HepG2 (cell line): ENCODE results near the gene ALS2CL. TPM values are rescaled to one million over a fixed set of nuclear protein-coding genes. Genes with fewer than 3 reads are reported as not detected.

Source experiments
- ATAC-seq: fragments of 200-7000 bp; cut with Tn5 transposase; 3 replicates; pipeline ENCODE4 v1.9.1; 2020; ENCODE audit warnings: mild to moderate bottlenecking, moderate library complexity
- BruUV-seq: library from RNA; stranded (reverse); fragments of 400-500 nt; replicated peaks from 2 replicates; lab custom pipeline; 2021; lab: Mats Ljungman, UMichigan
- CTCF ChIA-PET: fragments of 300-600 bp; formaldehyde crosslinking; extraction: SDS; loops from one replicate; lab custom pipeline; 2021; ENCODE audit warnings: low total read pairs, inconsistent platforms, low intra/inter-chr PET ratio; lab: Yijun Ruan, JAX
- POLR2A ChIA-PET: fragments of 350-600 bp; sonication (Branson Sonifier 250); formaldehyde crosslinking; loops from one replicate; lab custom pipeline; 2020; ENCODE audit warnings: antibody characterized with exemption, inconsistent platforms; lab: Yijun Ruan, JAX
- DNase-seq: peaks from one replicate; pipeline ENCODE4 v3.0.0-alpha.2; 2015; ENCODE audit warnings: low spot score
- FAIRE-seq: peaks from 3 replicates; lab custom pipeline; 2011; peaks lifted over from hg19 to GRCh38; lab: Jason Lieb, UNC
- H2AFZ ChIP-seq: one replicate; pipeline ENCODE4 v1.6.1; 2011; ENCODE audit warnings: low read length, inconsistent platforms
- H3K27ac ChIP-seq: fragments of 300-600 bp; 3 replicates; pipeline ENCODE4 v1.8.0; 2011; ENCODE audit warnings: mixed run types, mild to moderate bottlenecking, mixed read lengths, low read length, inconsistent platforms; ENCODE audit not compliant: insufficient read depth; ENCODE audit errors: extremely low read length
- H3K27me3 ChIP-seq, 2 experiments: fragments of 200-600 bp in 1 of 2; 2 replicates in 1 of 2; 3 replicates in 1 of 2; pipeline versions ENCODE4 v1.6.0 to v1.8.0; 2011; ENCODE audit warnings: low read length in 2 of 2, mild to moderate bottlenecking in 2 of 2, moderate library complexity in 2 of 2, inconsistent platforms in 1 of 2; ENCODE audit not compliant: insufficient read depth in 2 of 2, control insufficient read depth in 1 of 2
- H3K36me3 ChIP-seq, 2 experiments: fragments of 200-600 bp in 1 of 2; replicated peaks in 1 of 2; 2 replicates in 1 of 2; 3 replicates in 1 of 2; pipeline versions ENCODE4 v1.5.1 to v1.8.0; 2011; ENCODE audit warnings: low read length in 2 of 2, inconsistent platforms in 1 of 2; ENCODE audit not compliant: insufficient read depth in 2 of 2, control insufficient read depth in 1 of 2
- H3K4me1 ChIP-seq: 2 replicates; pipeline ENCODE4 v1.5.1; 2012; ENCODE audit warnings: low read length, inconsistent platforms; ENCODE audit not compliant: insufficient read depth
- H3K4me2 ChIP-seq: 2 replicates; pipeline ENCODE4 v1.6.0; 2011; ENCODE audit warnings: low read depth, low read length, inconsistent platforms
- H3K4me3 ChIP-seq, 3 experiments: fragments of 200-600 bp in 1 of 3; sonication (generic), shearing (Covaris generic) in 1 of 3; replicated peaks in 1 of 3; 2 replicates each; pipeline ENCODE4 v1.5.1; 2011 to 2016; ENCODE audit warnings: low read length in 3 of 3, inconsistent platforms in 2 of 3, low read depth in 2 of 3, mild to moderate bottlenecking in 2 of 3, control low read depth in 1 of 3, mixed read lengths in 1 of 3; ENCODE audit not compliant: insufficient read depth in 1 of 3
- H3K79me2 ChIP-seq: one replicate; pipeline ENCODE4 v1.6.1; 2011; ENCODE audit warnings: low read length, inconsistent platforms; ENCODE audit not compliant: insufficient read depth
- H3K9ac ChIP-seq: 2 replicates; pipeline ENCODE4 v1.6.0; 2011; ENCODE audit warnings: mild to moderate bottlenecking, low read depth, low read length, inconsistent platforms; ENCODE audit not compliant: insufficient read depth
- H3K9me3 ChIP-seq: 2 replicates; pipeline ENCODE4 v1.5.1; 2012; ENCODE audit warnings: mild to moderate bottlenecking, low read length
- H4K20me1 ChIP-seq: 2 replicates; pipeline ENCODE4 v1.6.0; 2011; ENCODE audit warnings: inconsistent platforms, mild to moderate bottlenecking, low read length, moderate library complexity; ENCODE audit not compliant: insufficient read depth
- GABPA ChIP-seq, 2 experiments: IDR thresholded peaks; 2 replicates each; pipeline ENCODE4 v1.6.1; 2011 to 2016; ENCODE audit warnings: low read depth in 2 of 2, low read length in 1 of 2, missing biosample characterization in 1 of 2, missing genetic modification characterization in 1 of 2
- NCOA5 ChIP-seq: sonication (generic); formaldehyde crosslinking; IDR thresholded peaks from 2 replicates; pipeline ENCODE4 v1.4.0; 2020; ENCODE audit warnings: missing genetic modification reagents
- NFYB ChIP-seq: sonication (generic); formaldehyde crosslinking; IDR thresholded peaks from 2 replicates; pipeline ENCODE4 v1.4.0; 2020; ENCODE audit warnings: missing genetic modification reagents
- PHB2 ChIP-seq: fragments of 450-650 bp; IDR thresholded peaks from 2 replicates; pipeline ENCODE4 v1.6.1; 2018; ENCODE audit not compliant: partially characterized antibody
- RNF219 ChIP-seq: sonication (generic); formaldehyde crosslinking; IDR thresholded peaks from 2 replicates; pipeline ENCODE4 v1.5.0; 2020; ENCODE audit warnings: mild to moderate bottlenecking, missing genetic modification reagents
- SMYD3 ChIP-seq: sonication (generic); formaldehyde crosslinking; IDR thresholded peaks from 2 replicates; pipeline ENCODE4 v1.8.1; 2023; ENCODE audit warnings: mild to moderate bottlenecking, missing genetic modification reagents
- SNAPC4 ChIP-seq: sonication (generic); formaldehyde crosslinking; IDR thresholded peaks from 2 replicates; pipeline ENCODE4 v1.4.0; 2020; ENCODE audit warnings: mild to moderate bottlenecking, missing genetic modification reagents
- SSRP1 ChIP-seq: IDR thresholded peaks from 2 replicates; pipeline ENCODE4 v1.6.1; 2016; ENCODE audit warnings: control low read depth
- TOPORS ChIP-seq: sonication (generic); formaldehyde crosslinking; IDR thresholded peaks from 2 replicates; pipeline ENCODE4 v1.8.0; 2023; ENCODE audit warnings: mild to moderate bottlenecking, missing genetic modification reagents
- ZKSCAN8 ChIP-seq: IDR thresholded peaks from 2 replicates; pipeline ENCODE4 v1.6.1; 2016; ENCODE audit warnings: borderline replicate concordance, missing genetic modification reagents, missing compliant biosample characterization
- ZNF18 ChIP-seq: sonication (generic); formaldehyde crosslinking; IDR thresholded peaks from 2 replicates; pipeline ENCODE4 v1.8.0; 2022; ENCODE audit warnings: mild to moderate bottlenecking, missing genetic modification reagents; ENCODE audit not compliant: insufficient replicate concordance
- ZNF549 ChIP-seq: sonication (generic); formaldehyde crosslinking; IDR thresholded peaks from 2 replicates; pipeline ENCODE4 v1.5.0; 2020; ENCODE audit warnings: missing genetic modification reagents
- ZNF720 ChIP-seq: sonication (generic); formaldehyde crosslinking; IDR thresholded peaks from 2 replicates; pipeline ENCODE4 v1.4.0; 2020; ENCODE audit warnings: missing genetic modification reagents
- WGBS: methylation state at CpG from one replicate; pipeline ENCODE4 v1.1.6; 2017; ENCODE audit warnings: low lambda C conversion rate; 5-methylcytosine and 5-hydroxymethylcytosine counted together
- in situ Hi-C: cut with HindIII; loops from 2 replicates; pipeline ENCODE4 v1.10.0; 2017; ENCODE audit warnings: low pct_unique_long_range_greater_than_20kb; ENCODE audit not compliant: extremely low pct_ligation_motif_present
- intact Hi-C: fragments of 100-400 bp; cut with micrococcal nuclease; formaldehyde crosslinking; loops from one replicate; pipeline ENCODE4 v1.10.0; 2022; ENCODE audit not compliant: unreplicated experiment
- polyA plus RNA-seq, 8 experiments: library from polyadenylated mRNA; depleted of rRNA in 3 of 8; stranded (reverse) in 7 of 8; unstranded in 1 of 8; fragments of >200 nt; fragmentation: Illumina TruSeq in 4 of 8; extraction: Trizol in 4 of 8; gene quantifications; 2 replicates each; pipeline versions ENCODE4 v1.2.1 to v1.2.3, GENCODE V29; 2011 to 2016; ENCODE audit warnings: low read depth in 4 of 8, missing spikeins in 1 of 8, mixed read lengths in 1 of 8; ENCODE audit not compliant: insufficient read depth in 1 of 8
- total RNA-seq, 5 experiments: library from RNA; depleted of rRNA; stranded (reverse); fragments of >200 nt; fragmentation: Illumina TruSeq; extraction: Trizol; gene quantifications; 2 replicates each; pipeline ENCODE4 v1.2.3, GENCODE V29; 2016; ENCODE audit warnings: low read depth in 1 of 5

ALS2CL gene
- total and polyA plus RNA-seq, 2 of the 13 experiments (the other 11 are each of a cell fraction or from before 2014, with no cell fraction given): not detected

- Histone ChIP-seq H3K9ac (no peak overlapping the region), H3K9me3 (no peaks in the 10 kb centered on the region), H3K79me2 (no peaks in the 10 kb centered on the region), H3K27ac (no peak overlapping the region), H3K4me2 (0 out of 2 replicates have a peak overlapping the region, but pooled peaks have one; percentile 19), H3K36me3 (no peaks in the 10 kb centered on the region), H3K27me3 (peaks cover 1 to 15% of the 10 kb centered on the region in 2 experiments; a peak in 3 of 5 replicates), H2AFZ (no peak overlapping the region), H3K4me1 (peaks cover 11% of the 10 kb centered on the region), H4K20me1 (no peaks in the 10 kb centered on the region), H3K4me3 (no peak overlapping the region)
- ATAC-seq: no peak
- 25% methylated on average over 6 of the region's 7 CpGs for WGBS
- no peak for FAIRE-seq
- no TSS peak for BruUV-seq
- intact Hi-C loops: no loop called here
- no peak for DNase-seq
- in situ Hi-C loops: loop anchor here (5.0 kb wide), 1 partner anchor 196 kb away; no protein-coding TSS in a partner anchor
- POLR2A ChIA-PET: no interaction called here
- CTCF ChIA-PET: no interaction called here
- TF ChIP-seq RNF219: no peak
- no peak for TF ChIP-seq NCOA5 (CRISPR knock-in tag)
- no peak for TF ChIP-seq SNAPC4 (CRISPR knock-in tag)
- no peak for TF ChIP-seq TOPORS (CRISPR knock-in tag)
- no peak for TF ChIP-seq GABPA (IDR thresholded peaks at IDR 0.05; ENCODE audit: low read depth, low read length)
- no peak for TF ChIP-seq GABPA (CRISPR knock-in tag; IDR thresholded peaks at IDR 0.05; ENCODE audit: low read depth)
- no peak for TF ChIP-seq NFYB (CRISPR knock-in tag)
- no peak for TF ChIP-seq SSRP1 (CRISPR knock-in tag)
- TF ChIP-seq ZNF720 (CRISPR knock-in tag): no peak
- no peak for TF ChIP-seq SMYD3 (CRISPR knock-in tag)
- TF ChIP-seq PHB2: no peak
- TF ChIP-seq ZNF549 (CRISPR knock-in tag): no peak
- TF ChIP-seq ZKSCAN8 (CRISPR knock-in tag): no peak
- no peak for TF ChIP-seq ZNF18 (CRISPR knock-in tag)
These were observed 18.3 kb upstream of the ALS2CL start for GRCh38 chr3:46711760-46712159.
